ENCODE data around the gene HMGN4. TPM values are rescaled to one million over a fixed set of nuclear protein-coding genes. Genes with fewer than 3 reads are reported as not detected.

HMGN4 gene
- total and polyA plus RNA-seq, 9 of the 15 experiments (the other 6 are each of a cell fraction or from before 2014, with no cell fraction given): 35.4 to 134 (median 94.1) TPM

DNA sequence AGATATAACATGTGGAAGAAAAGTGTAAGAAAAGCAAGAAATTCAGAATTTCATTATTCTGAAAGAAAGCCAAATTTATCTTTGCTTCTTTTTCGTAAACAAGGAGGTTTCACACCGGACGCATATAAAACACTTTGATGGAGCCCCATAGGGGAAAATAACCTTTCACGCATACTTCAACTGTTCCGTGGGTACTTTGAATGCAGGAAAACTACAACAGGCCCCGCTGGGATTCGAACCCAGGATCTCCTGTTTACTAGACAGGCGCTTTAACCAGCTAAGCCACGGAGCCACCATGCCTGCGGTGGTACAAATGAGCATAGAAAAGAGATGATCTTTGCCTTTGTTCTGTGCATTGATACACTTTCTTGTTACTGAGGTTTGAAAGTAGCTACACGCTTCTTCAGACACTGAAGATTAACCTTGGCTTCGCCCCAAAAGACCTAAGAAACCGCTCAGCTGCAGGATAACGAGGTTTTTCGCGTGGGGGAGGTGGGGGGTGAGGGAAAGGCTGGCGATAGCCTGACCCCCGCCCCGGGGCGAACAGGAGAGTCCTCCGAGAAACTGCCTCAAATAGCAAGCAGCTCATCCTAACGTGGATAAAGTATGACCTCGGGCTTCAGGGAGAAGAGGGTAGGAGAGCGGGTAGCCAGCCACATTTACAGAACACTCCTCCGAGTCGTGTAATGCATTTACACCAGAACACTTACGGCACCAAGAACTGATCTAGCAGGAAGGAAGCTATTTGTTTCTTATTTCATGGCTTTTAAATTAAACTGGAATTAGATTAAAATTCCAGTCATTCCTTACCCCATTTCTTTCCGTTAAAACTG lies 5.3 kb upstream of the HMGN4 start (continued):
- TF ChIP-seq, protein P1, sequence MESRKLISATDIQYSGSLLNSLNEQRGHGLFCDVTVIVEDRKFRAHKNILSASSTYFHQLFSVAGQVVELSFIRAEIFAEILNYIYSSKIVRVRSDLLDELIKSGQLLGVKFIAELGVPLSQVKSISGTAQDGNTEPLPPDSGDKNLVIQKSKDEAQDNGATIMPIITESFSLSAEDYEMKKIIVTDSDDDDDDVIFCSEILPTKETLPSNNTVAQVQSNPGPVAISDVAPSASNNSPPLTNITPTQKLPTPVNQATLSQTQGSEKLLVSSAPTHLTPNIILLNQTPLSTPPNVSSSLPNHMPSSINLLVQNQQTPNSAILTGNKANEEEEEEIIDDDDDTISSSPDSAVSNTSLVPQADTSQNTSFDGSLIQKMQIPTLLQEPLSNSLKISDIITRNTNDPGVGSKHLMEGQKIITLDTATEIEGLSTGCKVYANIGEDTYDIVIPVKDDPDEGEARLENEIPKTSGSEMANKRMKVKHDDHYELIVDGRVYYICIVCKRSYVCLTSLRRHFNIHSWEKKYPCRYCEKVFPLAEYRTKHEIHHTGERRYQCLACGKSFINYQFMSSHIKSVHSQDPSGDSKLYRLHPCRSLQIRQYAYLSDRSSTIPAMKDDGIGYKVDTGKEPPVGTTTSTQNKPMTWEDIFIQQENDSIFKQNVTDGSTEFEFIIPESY (CRISPR knock-in tag; IDR thresholded peaks at IDR 0.05): peak; percentile 64; the same call in 1 of the 2 replicates
- peak; percentile 28 for TF ChIP-seq E2F8 (IDR thresholded peaks at IDR 0.05; ENCODE audit: low read depth, partially characterized antibody)
- no peak for TF ChIP-seq ZNF780A (CRISPR knock-in tag; IDR thresholded peaks at IDR 0.05)
- TF ChIP-seq CC2D1A (IDR thresholded peaks at IDR 0.05): no peak
- peak; percentile 55 for TF ChIP-seq ETV1 (tag; conservative IDR thresholded peaks at IDR 0.05; ENCODE audit: low read depth)
- TF ChIP-seq NR2C1 (IDR thresholded peaks at IDR 0.05): no peak; the same call in 1 of the 2 replicates
- no peak for TF ChIP-seq NR2C1 (tag; IDR thresholded peaks at IDR 0.05)
- peak; percentile 14; the same call in 1 of the 2 replicates for TF ChIP-seq ZNF165 (CRISPR knock-in tag; IDR thresholded peaks at IDR 0.05; ENCODE audit: borderline replicate concordance)
- peak; percentile 13; the same call in 1 of the 2 replicates for TF ChIP-seq REST (IDR thresholded peaks at IDR 0.05; ENCODE audit: borderline replicate concordance)
- TF ChIP-seq REST (CRISPR knock-in tag; IDR thresholded peaks at IDR 0.05; ENCODE audit: low read depth): no peak; the same call in 1 of the 2 replicates
- TF ChIP-seq, protein P2, sequence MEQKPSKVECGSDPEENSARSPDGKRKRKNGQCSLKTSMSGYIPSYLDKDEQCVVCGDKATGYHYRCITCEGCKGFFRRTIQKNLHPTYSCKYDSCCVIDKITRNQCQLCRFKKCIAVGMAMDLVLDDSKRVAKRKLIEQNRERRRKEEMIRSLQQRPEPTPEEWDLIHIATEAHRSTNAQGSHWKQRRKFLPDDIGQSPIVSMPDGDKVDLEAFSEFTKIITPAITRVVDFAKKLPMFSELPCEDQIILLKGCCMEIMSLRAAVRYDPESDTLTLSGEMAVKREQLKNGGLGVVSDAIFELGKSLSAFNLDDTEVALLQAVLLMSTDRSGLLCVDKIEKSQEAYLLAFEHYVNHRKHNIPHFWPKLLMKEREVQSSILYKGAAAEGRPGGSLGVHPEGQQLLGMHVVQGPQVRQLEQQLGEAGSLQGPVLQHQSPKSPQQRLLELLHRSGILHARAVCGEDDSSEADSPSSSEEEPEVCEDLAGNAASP (IDR thresholded peaks at IDR 0.05): no peak
- no peak for TF ChIP-seq NR1H2 (CRISPR knock-in tag; IDR thresholded peaks at IDR 0.05)
- no peak for TF ChIP-seq KLF10 (CRISPR knock-in tag; IDR thresholded peaks at IDR 0.05)

All from K562 (cell line).